Endometrial microvascular endothelial cells (primary cell): ENCODE data around the gene PRM3. TPM values are rescaled to one million over a fixed set of nuclear protein-coding genes. Genes with fewer than 3 reads are reported as not detected.

Experiments used
- in situ Hi-C: cut with HindIII; loops from 2 replicates; pipeline ENCODE4 v1.10.0; 2017; ENCODE audit warnings: low sequenced_read_pairs, low pct_unique_long_range_greater_than_20kb; ENCODE audit errors: inconsistent ontology term
- total RNA-seq: library from RNA; depleted of rRNA; stranded (reverse); fragments of >200 nt; gene quantifications from one replicate; pipeline ENCODE4 v1.2.3, GENCODE V29; 2015; ENCODE audit errors: inconsistent ontology term

The PRM3 gene
- total RNA-seq, 1 donor from 2014 or later, result not detected

GRCh38 chr16:11253009-11253994 lies 20.1 kb downstream of the PRM3 start:
- in situ Hi-C loops, result loop anchor here (25.0 kb wide), 1 partner anchor 109 kb away; no protein-coding TSS in a partner anchor

GRCh38 chr16:11252482-11252931 lies 20.9 kb downstream of the PRM3 start:
- in situ Hi-C loops, result loop anchor here (25.0 kb wide), 1 partner anchor 110 kb away; no protein-coding TSS in a partner anchor

- in situ Hi-C loops, result loop anchor here (25.0 kb wide), 1 partner anchor 110 kb away; no protein-coding TSS in a partner anchor
Measured at GRCh38 chr16:11251525-11252481, 21.6 kb downstream of the PRM3 start.

GRCh38 chr16:11250786-11251524 lies 22.5 kb downstream of the PRM3 start:
- in situ Hi-C loops, result loop anchor here (25.0 kb wide), 1 partner anchor 111 kb away; no protein-coding TSS in a partner anchor

- in situ Hi-C loops, result loop anchor here (25.0 kb wide), 1 partner anchor 112 kb away; no protein-coding TSS in a partner anchor
Measured at GRCh38 chr16:11250091-11250785, 23.2 kb downstream of the PRM3 start.

- in situ Hi-C loops, result loop anchor here (25.0 kb wide), 1 partner anchor 113 kb away; no protein-coding TSS in a partner anchor
Measured at GRCh38 chr16:11249233-11250061, 24.0 kb downstream of the PRM3 start.

- in situ Hi-C loops, result no loop called here
Measured at GRCh38 chr16:11248133-11248532, 25.3 kb downstream of the PRM3 start.

GRCh38 chr16:11245988-11246387 lies 27.4 kb downstream of the PRM3 start:
- in situ Hi-C loops, result no loop called here

- in situ Hi-C loops, result no loop called here
Measured at GRCh38 chr16:11245222-11245737, 28.1 kb downstream of the PRM3 start.

GRCh38 chr16:11242658-11243057 lies 30.8 kb downstream of the PRM3 start:
- in situ Hi-C loops, result no loop called here

- in situ Hi-C loops, result no loop called here
Measured at GRCh38 chr16:11241480-11242204, 31.8 kb downstream of the PRM3 start.

GRCh38 chr16:11240636-11241473 lies 32.6 kb downstream of the PRM3 start:
- in situ Hi-C loops, result no loop called here

GRCh38 chr16:11239644-11240632 lies 33.5 kb downstream of the PRM3 start:
- in situ Hi-C loops, result no loop called here
